GM23338 (cell line): Measurements from ENCODE around the gene FRMD4A. TPM values are rescaled to one million over a fixed set of nuclear protein-coding genes. Genes with fewer than 3 reads are reported as not detected.

Experiments used
- ATAC-seq: fragments of 200-7000 bp; cut with Tn5 transposase; 3 replicates; pipeline ENCODE4 v1.9.1; 2020
- DNase-seq: peaks from one replicate; pipeline ENCODE4 v3.0.0-alpha.2; 2015; ENCODE audit warnings: low spot score
- H2AFZ ChIP-seq: fragments of 200-600 bp; sonication (generic); 2 replicates; pipeline ENCODE4 v1.8.0; 2016; ENCODE audit warnings: antibody characterized with exemption, mild to moderate bottlenecking, moderate library complexity
- H3F3A ChIP-seq: fragments of 200-600 bp; sonication (generic); replicated peaks from 2 replicates; pipeline ENCODE4 v1.8.0; 2017; ENCODE audit warnings: antibody characterized with exemption, mixed run types, low read depth
- H3K27ac ChIP-seq: fragments of 200-600 bp; sonication (generic); 2 replicates; pipeline ENCODE4 v1.6.1; 2016; ENCODE audit warnings: low read depth
- H3K27me3 ChIP-seq: fragments of 200-600 bp; sonication (generic); 2 replicates; pipeline ENCODE4 v1.8.0; 2016; ENCODE audit warnings: mild to moderate bottlenecking, mixed run types, moderate library complexity; ENCODE audit not compliant: insufficient read depth
- H3K36me3 ChIP-seq: fragments of 200-600 bp; sonication (generic); 2 replicates; pipeline ENCODE4 v1.8.0; 2016; ENCODE audit warnings: mild to moderate bottlenecking; ENCODE audit not compliant: insufficient read depth
- H3K4me1 ChIP-seq: fragments of 200-600 bp; sonication (generic); 2 replicates; pipeline ENCODE4 v1.8.0; 2016; ENCODE audit warnings: mild to moderate bottlenecking, moderate library complexity; ENCODE audit not compliant: insufficient read depth
- H3K4me2 ChIP-seq: fragments of 200-600 bp; sonication (generic); 2 replicates; pipeline ENCODE4 v1.7.1; 2017; ENCODE audit warnings: mixed run types
- H3K4me3 ChIP-seq: fragments of 200-600 bp; sonication (generic); 2 replicates; pipeline ENCODE4 v1.6.1; 2016; ENCODE audit warnings: mixed run types
- H3K79me2 ChIP-seq: fragments of 200-600 bp; sonication (generic); replicated peaks from 2 replicates; pipeline ENCODE4 v1.8.0; 2017; ENCODE audit warnings: mild to moderate bottlenecking; ENCODE audit not compliant: insufficient read depth
- H3K9me2 ChIP-seq: fragments of 200-600 bp; sonication (generic); 2 replicates; pipeline ENCODE4 v1.8.0; 2017; ENCODE audit not compliant: insufficient read depth
- H4K20me1 ChIP-seq: fragments of 200-600 bp; sonication (generic); replicated peaks from 2 replicates; pipeline ENCODE4 v1.8.0; 2017; ENCODE audit warnings: mild to moderate bottlenecking; ENCODE audit not compliant: insufficient read depth
- H3K27ac Mint-ChIP-seq: 2 replicates; pipeline ENCODE4 v1.8.0; 2020; ENCODE audit warnings: inconsistent platforms, mild to moderate bottlenecking, moderate library complexity, mixed read lengths
- H3K27me3 Mint-ChIP-seq: 3 replicates; pipeline ENCODE4 v1.8.0; 2022; ENCODE audit warnings: low read depth, mild to moderate bottlenecking, moderate library complexity, mixed read lengths, inconsistent platforms; ENCODE audit not compliant: insufficient read depth, poor library complexity
- H3K36me3 Mint-ChIP-seq: 3 replicates; pipeline ENCODE4 v1.8.0; 2021; ENCODE audit warnings: low read depth, mild to moderate bottlenecking, inconsistent platforms, moderate library complexity, mixed read lengths
- H3K4me1 Mint-ChIP-seq: 3 replicates; pipeline ENCODE4 v1.8.0; 2020; ENCODE audit warnings: mild to moderate bottlenecking, inconsistent platforms, mixed read lengths
- H3K4me3 Mint-ChIP-seq: 3 replicates; pipeline ENCODE4 v1.8.0; 2021; ENCODE audit warnings: moderate library complexity, mild to moderate bottlenecking, inconsistent platforms, mixed read lengths
- H3K9me3 Mint-ChIP-seq: 3 replicates; pipeline ENCODE4 v1.8.0; 2020; ENCODE audit warnings: moderate library complexity, mild to moderate bottlenecking, inconsistent platforms, mixed read lengths
- CREB1 ChIP-seq: fragments of 250-450 bp; sonication (Bioruptor Pico); IDR thresholded peaks from 2 replicates; pipeline ENCODE4 v1.5.0; 2020; ENCODE audit warnings: low read depth, mild to moderate bottlenecking, moderate library complexity
- EZH2 ChIP-seq: fragments of 200-600 bp; sonication (generic); IDR thresholded peaks from one replicate; pipeline ENCODE4 v1.8.0; 2017; ENCODE audit warnings: antibody characterized with exemption, mild to moderate bottlenecking, low read depth; ENCODE audit not compliant: unreplicated experiment
- EZH2phosphoT487 ChIP-seq: fragments of 200-600 bp; sonication (generic); IDR thresholded peaks from one replicate; pipeline ENCODE4 v1.8.1; 2018; ENCODE audit warnings: antibody characterized with exemption; ENCODE audit not compliant: unreplicated experiment
- JUNB ChIP-seq: IDR thresholded peaks from one replicate; pipeline ENCODE4 v1.6.1; 2016; ENCODE audit warnings: antibody characterized with exemption; ENCODE audit not compliant: unreplicated experiment
- NANOG ChIP-seq: IDR thresholded peaks from 2 replicates; pipeline ENCODE4 v1.6.1; 2016; ENCODE audit warnings: antibody characterized with exemption, borderline replicate concordance
- POLR2AphosphoS5 ChIP-seq: IDR thresholded peaks from 2 replicates; pipeline ENCODE4 v1.6.1; 2016; ENCODE audit warnings: antibody characterized with exemption, low read depth
- STAT1 ChIP-seq: IDR thresholded peaks from one replicate; pipeline ENCODE4 v1.6.1; 2016; ENCODE audit warnings: antibody characterized with exemption; ENCODE audit not compliant: unreplicated experiment
- ZNF114 ChIP-seq: fragments of 250-450 bp; sonication (Bioruptor Pico); IDR thresholded peaks from 2 replicates; pipeline ENCODE4 v1.5.0; 2020; ENCODE audit warnings: mild to moderate bottlenecking, moderate library complexity
- ZNF331 ChIP-seq: fragments of 250-450 bp; sonication (Bioruptor Pico); IDR thresholded peaks from 2 replicates; pipeline ENCODE4 v1.5.0; 2020; ENCODE audit warnings: low read depth, mild to moderate bottlenecking, moderate library complexity
- polyA plus RNA-seq: library from polyadenylated mRNA; unstranded; fragments of >200 nt; fragmentation: Nextera tagmentation; extraction: Ambion mirVana; gene quantifications from 2 replicates; pipeline ENCODE4 v1.2.1, GENCODE V29; 2016
- total RNA-seq: library from RNA; depleted of rRNA; stranded (reverse); fragments of >200 nt; shearing (Covaris generic); gene quantifications from 2 replicates; pipeline ENCODE4 v1.2.3, GENCODE V29; 2014
- TF ChIP-seq, protein P1 (sequence below), 2 experiments: fragments of 200-600 bp in 1 of 2; sonication (generic) in 1 of 2; conservative IDR thresholded peaks; 2 replicates each; pipeline versions ENCODE4 v1.5.1 to v1.6.1; 2016 to 2017; ENCODE audit warnings: antibody characterized with exemption in 2 of 2, low read depth in 2 of 2, mild to moderate bottlenecking in 2 of 2, moderate library complexity in 1 of 2
- TF ChIP-seq, protein P2 (sequence below): IDR thresholded peaks from one replicate; pipeline ENCODE4 v1.6.1; 2018; ENCODE audit warnings: antibody characterized with exemption; ENCODE audit not compliant: unreplicated experiment
- TF ChIP-seq, protein P3 (sequence below): IDR thresholded peaks from 2 replicates; pipeline ENCODE4 v1.6.1; 2016; ENCODE audit warnings: antibody characterized with exemption

Gene FRMD4A
- total and polyA plus RNA-seq, 2 experiments from 2014 or later, result 14.0 to 20.1 TPM

DNA sequence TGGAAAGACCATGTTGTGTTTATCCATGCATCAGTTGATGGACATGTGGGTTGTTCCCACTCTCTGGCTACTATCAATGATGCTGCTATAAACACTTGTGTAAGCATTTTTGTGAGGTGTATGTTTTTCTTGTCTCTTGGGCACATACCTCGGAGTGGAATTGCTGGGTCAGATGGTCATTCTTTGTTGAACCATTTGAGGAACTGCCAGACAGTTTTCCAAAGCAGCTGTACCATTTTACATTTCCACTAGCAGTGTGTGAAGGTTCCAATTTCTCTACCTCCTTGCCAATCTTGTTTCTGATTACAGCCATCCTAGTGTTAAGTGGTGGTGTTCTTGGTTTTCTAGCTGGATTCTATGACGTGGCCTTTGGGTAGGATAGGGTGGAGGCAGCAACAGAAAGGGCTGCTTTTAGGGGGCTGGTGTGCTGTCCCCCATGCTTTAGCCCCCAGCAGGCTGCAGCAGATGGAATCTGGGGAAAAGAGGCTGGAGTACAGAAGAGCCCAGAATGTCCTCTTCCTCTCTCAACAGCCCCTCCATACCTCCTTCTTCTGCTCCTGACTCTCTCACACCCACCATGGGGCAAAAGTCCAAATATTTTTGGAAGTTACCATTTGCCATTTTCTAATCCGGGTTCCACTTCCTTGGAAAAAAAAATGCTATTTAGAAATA, 352.7 kb downstream of the FRMD4A start:
- no peak overlapping the region for H3K27ac Mint-ChIP-seq
- H2AFZ ChIP-seq, result no peak overlapping the region
- H3F3A ChIP-seq, result no peaks in the 10 kb centered on the region
- peaks cover 21% of the 10 kb centered on the region for H3K4me1 Mint-ChIP-seq
- H3K4me1 ChIP-seq, result peaks cover 25% of the 10 kb centered on the region
- no peaks in the 10 kb centered on the region for H3K36me3 ChIP-seq
- no peaks in the 10 kb centered on the region for H3K9me2 ChIP-seq
- H3K4me3 Mint-ChIP-seq, result no peak overlapping the region
- H3K36me3 Mint-ChIP-seq, result no peaks in the 10 kb centered on the region
- H3K27me3 ChIP-seq, result no peaks in the 10 kb centered on the region
- ATAC-seq, result no peak
- H3K79me2 ChIP-seq, result no peaks in the 10 kb centered on the region
- H4K20me1 ChIP-seq, result no peaks in the 10 kb centered on the region
- peaks cover 7% of the 10 kb centered on the region for H3K27me3 Mint-ChIP-seq
- H3K4me3 ChIP-seq, result no peak overlapping the region
- H3K9me3 Mint-ChIP-seq, result no peaks in the 10 kb centered on the region
- DNase-seq, result no peak
- H3K27ac ChIP-seq, result no peak overlapping the region
- no peak for TF ChIP-seq POLR2AphosphoS5
- H3K4me2 ChIP-seq, result no peak overlapping the region

DNA sequence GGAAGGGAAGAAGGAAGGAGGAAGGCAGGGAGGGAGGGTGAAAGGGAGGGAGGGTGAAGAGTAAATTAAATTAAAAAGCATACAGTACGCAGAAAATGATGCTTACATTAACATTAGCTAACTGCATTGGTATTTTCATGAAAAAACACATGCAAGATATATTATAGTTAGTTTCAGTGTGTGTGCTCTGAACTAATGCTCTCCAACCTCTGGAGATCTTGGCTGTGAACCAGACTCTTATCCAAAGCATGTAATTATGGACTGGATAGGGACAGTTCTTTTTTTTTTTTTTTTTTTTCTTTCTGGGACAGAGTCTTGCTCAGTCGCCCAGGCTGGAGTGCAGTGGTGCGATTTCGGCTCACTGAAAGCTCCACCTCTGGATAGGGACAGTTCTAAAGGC, 357.0 kb downstream of the FRMD4A start:
- Histone ChIP-seq H3K79me2 (no peaks in the 10 kb centered on the region), H3K27ac (no peak overlapping the region; the same call in 1 of the 2 replicates), H3K4me3 (no peak overlapping the region), H3K4me1 (peaks cover 44% of the 10 kb centered on the region), H2AFZ (no peak overlapping the region), H3K27me3 (no peaks in the 10 kb centered on the region), H3K4me2 (no peak overlapping the region), H3K36me3 (no peaks in the 10 kb centered on the region), H3K9me2 (no peaks in the 10 kb centered on the region; the same call in 1 of the 2 replicates), H4K20me1 (no peaks in the 10 kb centered on the region), H3F3A (no peaks in the 10 kb centered on the region)
- ATAC-seq (no peak), DNase-seq (no peak)
- H3K27me3 Mint-ChIP-seq, result peaks cover 5% of the 10 kb centered on the region
- H3K27ac Mint-ChIP-seq, result no peak overlapping the region
- no peaks in the 10 kb centered on the region for H3K9me3 Mint-ChIP-seq
- H3K4me3 Mint-ChIP-seq, result no peak overlapping the region
- H3K36me3 Mint-ChIP-seq, result no peaks in the 10 kb centered on the region
- peaks cover 45% of the 10 kb centered on the region for H3K4me1 Mint-ChIP-seq
- TF ChIP-seq EZH2phosphoT487 (no peak), JUNB (no peak), ZNF114 (CRISPR knock-in tag) (no peak), STAT1 (no peak), NANOG (no peak), POLR2AphosphoS5 (no peak), ZNF331 (CRISPR knock-in tag) (no peak), CREB1 (CRISPR knock-in tag) (no peak), EZH2 (no peak)
- TF ChIP-seq, protein P1, sequence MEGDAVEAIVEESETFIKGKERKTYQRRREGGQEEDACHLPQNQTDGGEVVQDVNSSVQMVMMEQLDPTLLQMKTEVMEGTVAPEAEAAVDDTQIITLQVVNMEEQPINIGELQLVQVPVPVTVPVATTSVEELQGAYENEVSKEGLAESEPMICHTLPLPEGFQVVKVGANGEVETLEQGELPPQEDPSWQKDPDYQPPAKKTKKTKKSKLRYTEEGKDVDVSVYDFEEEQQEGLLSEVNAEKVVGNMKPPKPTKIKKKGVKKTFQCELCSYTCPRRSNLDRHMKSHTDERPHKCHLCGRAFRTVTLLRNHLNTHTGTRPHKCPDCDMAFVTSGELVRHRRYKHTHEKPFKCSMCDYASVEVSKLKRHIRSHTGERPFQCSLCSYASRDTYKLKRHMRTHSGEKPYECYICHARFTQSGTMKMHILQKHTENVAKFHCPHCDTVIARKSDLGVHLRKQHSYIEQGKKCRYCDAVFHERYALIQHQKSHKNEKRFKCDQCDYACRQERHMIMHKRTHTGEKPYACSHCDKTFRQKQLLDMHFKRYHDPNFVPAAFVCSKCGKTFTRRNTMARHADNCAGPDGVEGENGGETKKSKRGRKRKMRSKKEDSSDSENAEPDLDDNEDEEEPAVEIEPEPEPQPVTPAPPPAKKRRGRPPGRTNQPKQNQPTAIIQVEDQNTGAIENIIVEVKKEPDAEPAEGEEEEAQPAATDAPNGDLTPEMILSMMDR (conservative IDR thresholded peaks at IDR 0.05; ENCODE audit: low read depth in 2 of 2), result no peak
- TF ChIP-seq, protein P2, sequence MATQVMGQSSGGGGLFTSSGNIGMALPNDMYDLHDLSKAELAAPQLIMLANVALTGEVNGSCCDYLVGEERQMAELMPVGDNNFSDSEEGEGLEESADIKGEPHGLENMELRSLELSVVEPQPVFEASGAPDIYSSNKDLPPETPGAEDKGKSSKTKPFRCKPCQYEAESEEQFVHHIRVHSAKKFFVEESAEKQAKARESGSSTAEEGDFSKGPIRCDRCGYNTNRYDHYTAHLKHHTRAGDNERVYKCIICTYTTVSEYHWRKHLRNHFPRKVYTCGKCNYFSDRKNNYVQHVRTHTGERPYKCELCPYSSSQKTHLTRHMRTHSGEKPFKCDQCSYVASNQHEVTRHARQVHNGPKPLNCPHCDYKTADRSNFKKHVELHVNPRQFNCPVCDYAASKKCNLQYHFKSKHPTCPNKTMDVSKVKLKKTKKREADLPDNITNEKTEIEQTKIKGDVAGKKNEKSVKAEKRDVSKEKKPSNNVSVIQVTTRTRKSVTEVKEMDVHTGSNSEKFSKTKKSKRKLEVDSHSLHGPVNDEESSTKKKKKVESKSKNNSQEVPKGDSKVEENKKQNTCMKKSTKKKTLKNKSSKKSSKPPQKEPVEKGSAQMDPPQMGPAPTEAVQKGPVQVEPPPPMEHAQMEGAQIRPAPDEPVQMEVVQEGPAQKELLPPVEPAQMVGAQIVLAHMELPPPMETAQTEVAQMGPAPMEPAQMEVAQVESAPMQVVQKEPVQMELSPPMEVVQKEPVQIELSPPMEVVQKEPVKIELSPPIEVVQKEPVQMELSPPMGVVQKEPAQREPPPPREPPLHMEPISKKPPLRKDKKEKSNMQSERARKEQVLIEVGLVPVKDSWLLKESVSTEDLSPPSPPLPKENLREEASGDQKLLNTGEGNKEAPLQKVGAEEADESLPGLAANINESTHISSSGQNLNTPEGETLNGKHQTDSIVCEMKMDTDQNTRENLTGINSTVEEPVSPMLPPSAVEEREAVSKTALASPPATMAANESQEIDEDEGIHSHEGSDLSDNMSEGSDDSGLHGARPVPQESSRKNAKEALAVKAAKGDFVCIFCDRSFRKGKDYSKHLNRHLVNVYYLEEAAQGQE, result no peak
- TF ChIP-seq, protein P3, sequence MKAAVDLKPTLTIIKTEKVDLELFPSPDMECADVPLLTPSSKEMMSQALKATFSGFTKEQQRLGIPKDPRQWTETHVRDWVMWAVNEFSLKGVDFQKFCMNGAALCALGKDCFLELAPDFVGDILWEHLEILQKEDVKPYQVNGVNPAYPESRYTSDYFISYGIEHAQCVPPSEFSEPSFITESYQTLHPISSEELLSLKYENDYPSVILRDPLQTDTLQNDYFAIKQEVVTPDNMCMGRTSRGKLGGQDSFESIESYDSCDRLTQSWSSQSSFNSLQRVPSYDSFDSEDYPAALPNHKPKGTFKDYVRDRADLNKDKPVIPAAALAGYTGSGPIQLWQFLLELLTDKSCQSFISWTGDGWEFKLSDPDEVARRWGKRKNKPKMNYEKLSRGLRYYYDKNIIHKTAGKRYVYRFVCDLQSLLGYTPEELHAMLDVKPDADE, result no peak
